ENCODE data around the gene BCLAF1.

Gene BCLAF1

GRCh38 chr6:136244061-136244616, 45.5 kb downstream of the BCLAF1 start:
- H3K9me3 ChIP-seq (ENCODE audit: control insufficient read depth, insufficient read depth, low read length), result peaks cover 3% of the 10 kb centered on the region; the same call in 1 of the 2 replicates
- H3K4me2 ChIP-seq (ENCODE audit: low read length), result no peak overlapping the region
- H3K27me3 ChIP-seq (ENCODE audit: control insufficient read depth, low read length), result no peaks in the 10 kb centered on the region
- TF ChIP-seq EZH2phosphoT487 (IDR thresholded peaks at IDR 0.05; ENCODE audit: borderline replicate concordance, low read length), result no peak
- no peak for TF ChIP-seq CTCF (IDR thresholded peaks at IDR 0.05; ENCODE audit: low read depth, low read length, poor library complexity, severe bottlenecking)
- no peak overlapping the region for H3K27ac ChIP-seq (ENCODE audit: low read depth, low read length)
- no peaks in the 10 kb centered on the region for H4K20me1 ChIP-seq (ENCODE audit: control insufficient read depth, insufficient read depth, low read depth, low read length)
- no peaks in the 10 kb centered on the region for H3K9me2 ChIP-seq (replicated peaks; ENCODE audit: control insufficient read depth, low read length)
- H3K4me1 ChIP-seq (ENCODE audit: control insufficient read depth, low read length), result peaks cover 10% of the 10 kb centered on the region
- H3K4me3 ChIP-seq (ENCODE audit: low read length), result no peak overlapping the region
- peaks cover 51% of the 10 kb centered on the region for H3K79me2 ChIP-seq (ENCODE audit: control insufficient read depth, low read length)
- H3F3A ChIP-seq (ENCODE audit: control insufficient read depth, insufficient read depth), result peaks cover 6% of the 10 kb centered on the region
- peaks cover 86% of the 10 kb centered on the region for H3K36me3 ChIP-seq (ENCODE audit: control insufficient read depth, low read length)

GRCh38 chr6:136236466-136237293, 53.0 kb downstream of the BCLAF1 start:
- no peaks in the 10 kb centered on the region for H4K20me1 ChIP-seq (ENCODE audit: control insufficient read depth, insufficient read depth, low read depth, low read length)
- no peaks in the 10 kb centered on the region for H3K79me2 ChIP-seq (ENCODE audit: control insufficient read depth, low read length)
- H3K27ac ChIP-seq (ENCODE audit: low read depth, low read length), result no peak overlapping the region
- H3K9me3 ChIP-seq (ENCODE audit: control insufficient read depth, insufficient read depth, low read length), result no peaks in the 10 kb centered on the region
- H3K36me3 ChIP-seq (ENCODE audit: control insufficient read depth, low read length), result peaks cover 73% of the 10 kb centered on the region
- no peaks in the 10 kb centered on the region for H3F3A ChIP-seq (ENCODE audit: control insufficient read depth, insufficient read depth)
- H3K4me3 ChIP-seq (ENCODE audit: low read length), result no peak overlapping the region
- no peaks in the 10 kb centered on the region for H3K9me2 ChIP-seq (replicated peaks; ENCODE audit: control insufficient read depth, low read length)
- H3K27me3 ChIP-seq (ENCODE audit: control insufficient read depth, low read length), result no peaks in the 10 kb centered on the region
- H3K4me2 ChIP-seq (ENCODE audit: low read length), result no peak overlapping the region
- H3K4me1 ChIP-seq (ENCODE audit: control insufficient read depth, low read length), result no peaks in the 10 kb centered on the region
- TF ChIP-seq CTCF (IDR thresholded peaks at IDR 0.05; ENCODE audit: low read depth, low read length, poor library complexity, severe bottlenecking), result no peak
- TF ChIP-seq EZH2phosphoT487 (IDR thresholded peaks at IDR 0.05; ENCODE audit: borderline replicate concordance, low read length), result no peak

GRCh38 chr6:136235233-136235564, 54.4 kb downstream of the BCLAF1 start:
- Histone ChIP-seq H3K4me1 (ENCODE audit: control insufficient read depth, low read length) (no peaks in the 10 kb centered on the region), H4K20me1 (ENCODE audit: control insufficient read depth, insufficient read depth, low read depth, low read length) (no peaks in the 10 kb centered on the region), H3K27ac (ENCODE audit: low read depth, low read length) (no peak overlapping the region), H3K4me2 (ENCODE audit: low read length) (no peak overlapping the region), H3K27me3 (ENCODE audit: control insufficient read depth, low read length) (no peaks in the 10 kb centered on the region), H3F3A (ENCODE audit: control insufficient read depth, insufficient read depth) (no peaks in the 10 kb centered on the region), H3K36me3 (ENCODE audit: control insufficient read depth, low read length) (peaks cover 74% of the 10 kb centered on the region), H3K79me2 (ENCODE audit: control insufficient read depth, low read length) (no peaks in the 10 kb centered on the region), H3K4me3 (ENCODE audit: low read length) (no peak overlapping the region), H3K9me2 (replicated peaks; ENCODE audit: control insufficient read depth, low read length) (no peaks in the 10 kb centered on the region), H3K9me3 (ENCODE audit: control insufficient read depth, insufficient read depth, low read length) (no peaks in the 10 kb centered on the region)
- TF ChIP-seq EZH2phosphoT487 (IDR thresholded peaks at IDR 0.05; ENCODE audit: borderline replicate concordance, low read length), result no peak
- TF ChIP-seq CTCF (IDR thresholded peaks at IDR 0.05; ENCODE audit: low read depth, low read length, poor library complexity, severe bottlenecking), result no peak
